ENCODE measurements around the gene LRPPRC. TPM values are rescaled to one million over a fixed set of nuclear protein-coding genes. Genes with fewer than 3 reads are reported as not detected.

LRPPRC gene
- total RNA-seq, 2 donors from 2014 or later, result 117 to 135 TPM

- H3K4me1 ChIP-seq (ENCODE audit: control insufficient read depth, insufficient read depth, low read length), result no peaks in the 10 kb centered on the region
- Mint-ChIP-seq H3K27me3 (ENCODE audit: insufficient read depth) (no peaks in the 10 kb centered on the region), H3K36me3 (ENCODE audit: low read depth) (no peaks in the 10 kb centered on the region), H3K4me3 (no peak overlapping the region), H3K27ac (no peak overlapping the region), H3K4me1 (no peaks in the 10 kb centered on the region), H3K9me3 (no peaks in the 10 kb centered on the region)
- DNase-seq, result no peak
- H3K9ac ChIP-seq (ENCODE audit: extremely low read depth, low read length, poor library complexity, severe bottlenecking), result no peak overlapping the region
- no peak for TF ChIP-seq CTCF (conservative IDR thresholded peaks at IDR 0.05)
- no peaks in the 10 kb centered on the region for H3K9me3 ChIP-seq (ENCODE audit: control insufficient read depth, low read length)
- WGBS, 2 experiments (ENCODE audit: insufficient coverage in 1 of 2, insufficient read length in 1 of 2), result 89 to 90% methylated on average over 5 to 7 of the region's 7 CpGs
- H3K36me3 ChIP-seq (ENCODE audit: control insufficient read depth, insufficient read depth, low read length), result no peaks in the 10 kb centered on the region
- no peak overlapping the region for H3K4me3 ChIP-seq (ENCODE audit: low read length)
- no peaks in the 10 kb centered on the region for H3K27me3 ChIP-seq (ENCODE audit: control insufficient read depth, insufficient read depth, low read length, poor library complexity, severe bottlenecking)
- H3K27ac ChIP-seq (ENCODE audit: low read depth, low read length), result no peak overlapping the region
Observed at GRCh38 chr2:44010266-44010665, 14.5 kb upstream of the LRPPRC start.

GRCh38 chr2:44009136-44009735 lies 13.4 kb upstream of the LRPPRC start:
- WGBS, 2 experiments (ENCODE audit: insufficient coverage in 1 of 2, insufficient read length in 1 of 2), result 69 to 81% methylated on average over 2 to 3 of the region's 3 CpGs
- no peak overlapping the region for H3K9ac ChIP-seq (ENCODE audit: extremely low read depth, low read length, poor library complexity, severe bottlenecking)
- Mint-ChIP-seq H3K27me3 (ENCODE audit: insufficient read depth) (no peaks in the 10 kb centered on the region), H3K36me3 (ENCODE audit: low read depth) (no peaks in the 10 kb centered on the region), H3K4me1 (no peaks in the 10 kb centered on the region), H3K27ac (no peak overlapping the region), H3K9me3 (no peaks in the 10 kb centered on the region), H3K4me3 (no peak overlapping the region)
- no peaks in the 10 kb centered on the region for H3K27me3 ChIP-seq (ENCODE audit: control insufficient read depth, insufficient read depth, low read length, poor library complexity, severe bottlenecking)
- TF ChIP-seq CTCF (conservative IDR thresholded peaks at IDR 0.05), result peak; percentile 61
- no peaks in the 10 kb centered on the region for H3K9me3 ChIP-seq (ENCODE audit: control insufficient read depth, low read length)
- H3K4me3 ChIP-seq (ENCODE audit: low read length), result no peak overlapping the region
- DNase-seq, result peak; percentile 50
- H3K36me3 ChIP-seq (ENCODE audit: control insufficient read depth, insufficient read depth, low read length), result no peaks in the 10 kb centered on the region
- no peaks in the 10 kb centered on the region for H3K4me1 ChIP-seq (ENCODE audit: control insufficient read depth, insufficient read depth, low read length)
- no peak overlapping the region for H3K27ac ChIP-seq (ENCODE audit: low read depth, low read length)

- TF ChIP-seq CTCF (conservative IDR thresholded peaks at IDR 0.05), result no peak
- no peaks in the 10 kb centered on the region for H3K27me3 ChIP-seq (ENCODE audit: control insufficient read depth, insufficient read depth, low read length, poor library complexity, severe bottlenecking)
- no peaks in the 10 kb centered on the region for H3K9me3 Mint-ChIP-seq
- no peak overlapping the region for H3K4me3 Mint-ChIP-seq
- H3K9me3 ChIP-seq (ENCODE audit: control insufficient read depth, low read length), result no peaks in the 10 kb centered on the region
- no peaks in the 10 kb centered on the region for H3K36me3 ChIP-seq (ENCODE audit: control insufficient read depth, insufficient read depth, low read length)
- no peak overlapping the region for H3K4me3 ChIP-seq (ENCODE audit: low read length)
- no peak overlapping the region for H3K27ac ChIP-seq (ENCODE audit: low read depth, low read length)
- H3K9ac ChIP-seq (ENCODE audit: extremely low read depth, low read length, poor library complexity, severe bottlenecking), result no peak overlapping the region
- no peak overlapping the region for H3K27ac Mint-ChIP-seq
- no peak for DNase-seq
- no peaks in the 10 kb centered on the region for H3K36me3 Mint-ChIP-seq (ENCODE audit: low read depth)
- 87 to 94% methylated on average over 2 to 3 of the region's 3 CpGs for WGBS, 2 experiments (ENCODE audit: insufficient coverage in 1 of 2, insufficient read length in 1 of 2)
- no peaks in the 10 kb centered on the region for H3K27me3 Mint-ChIP-seq (ENCODE audit: insufficient read depth)
- no peaks in the 10 kb centered on the region for H3K4me1 Mint-ChIP-seq
- no peaks in the 10 kb centered on the region for H3K4me1 ChIP-seq (ENCODE audit: control insufficient read depth, insufficient read depth, low read length)
Observed at GRCh38 chr2:44005846-44006245, 10.1 kb upstream of the LRPPRC start.

All from endodermal cell (in vitro differentiated cells).